GM23248 (cell line): ENCODE measurements around the gene CCL18. TPM values are rescaled to one million over a fixed set of nuclear protein-coding genes. Genes with fewer than 3 reads are reported as not detected.
"Not testable (repeated sequence)": the region's sequence is repeated elsewhere in the genome, so short reads cannot be mapped to it uniquely, and the experiment has no call there.

Experiments used
- DNase-seq: peaks from one replicate; pipeline ENCODE4 v3.0.0-alpha.2; 2015
- H2AFZ ChIP-seq: fragments of 200-600 bp; sonication (generic); 2 replicates; pipeline ENCODE4 v1.6.1; 2016; ENCODE audit warnings: antibody characterized with exemption
- H3F3A ChIP-seq: fragments of 200-600 bp; sonication (generic); 2 replicates; pipeline ENCODE4 v1.6.1; 2016; ENCODE audit warnings: mild to moderate bottlenecking, antibody characterized with exemption, mixed run types; ENCODE audit not compliant: insufficient read depth
- H3K27ac ChIP-seq: fragments of 200-600 bp; sonication (generic); 2 replicates; pipeline ENCODE4 v1.5.1; 2016; ENCODE audit warnings: mild to moderate bottlenecking
- H3K27me3 ChIP-seq: fragments of 200-600 bp; sonication (generic); replicated peaks from 2 replicates; pipeline ENCODE4 v1.6.1; 2016; ENCODE audit warnings: mild to moderate bottlenecking; ENCODE audit not compliant: insufficient read depth
- H3K36me3 ChIP-seq: fragments of 200-600 bp; sonication (generic); 2 replicates; pipeline ENCODE4 v1.6.1; 2016; ENCODE audit warnings: low read depth, mild to moderate bottlenecking
- H3K4me1 ChIP-seq: fragments of 200-600 bp; sonication (generic); 2 replicates; pipeline ENCODE4 v1.6.1; 2016; ENCODE audit warnings: mild to moderate bottlenecking; ENCODE audit not compliant: insufficient read depth
- H3K4me2 ChIP-seq: fragments of 200-600 bp; sonication (generic); one replicate; pipeline ENCODE4 v1.6.1; 2016; ENCODE audit warnings: mild to moderate bottlenecking; ENCODE audit not compliant: unreplicated experiment
- H3K4me3 ChIP-seq: fragments of 200-600 bp; sonication (generic); 2 replicates; pipeline ENCODE4 v1.5.1; 2016; ENCODE audit warnings: mild to moderate bottlenecking
- H3K79me2 ChIP-seq: fragments of 200-600 bp; sonication (generic); 2 replicates; pipeline ENCODE4 v1.6.1; 2016; ENCODE audit warnings: mild to moderate bottlenecking; ENCODE audit not compliant: insufficient read depth
- H3K9ac ChIP-seq: fragments of 200-600 bp; sonication (generic); 2 replicates; pipeline ENCODE4 v1.6.1; 2016; ENCODE audit warnings: mild to moderate bottlenecking
- H3K9me2 ChIP-seq: fragments of 200-600 bp; sonication (generic); 2 replicates; pipeline ENCODE4 v1.6.1; 2016; ENCODE audit warnings: mixed run types, mild to moderate bottlenecking, moderate library complexity; ENCODE audit not compliant: insufficient read depth
- H3K9me3 ChIP-seq: fragments of 200-600 bp; sonication (generic); one replicate; pipeline ENCODE4 v1.6.1; 2017; ENCODE audit warnings: low read depth
- H4K20me1 ChIP-seq: fragments of 200-600 bp; sonication (generic); 2 replicates; pipeline ENCODE4 v1.6.0; 2016; ENCODE audit not compliant: insufficient read depth
- EZH2 ChIP-seq: fragments of 200-600 bp; sonication (generic); IDR thresholded peaks from 2 replicates; pipeline ENCODE4 v1.6.1; 2018; ENCODE audit warnings: antibody characterized with exemption, mild to moderate bottlenecking; ENCODE audit not compliant: insufficient read depth, poor library complexity, severe bottlenecking
- EZH2phosphoT487 ChIP-seq: fragments of 200-600 bp; sonication (generic); IDR thresholded peaks from 2 replicates; pipeline ENCODE4 v1.6.1; 2018; ENCODE audit warnings: antibody characterized with exemption, moderate library complexity, mild to moderate bottlenecking, low read depth; ENCODE audit not compliant: insufficient read depth
- WGBS, 2 experiments: methylation state at CpG; one replicate each; pipeline ENCODE4 v1.1.6; 2015 to 2017; ENCODE audit warnings: low lambda C conversion rate in 2 of 2, low coverage in 1 of 2; ENCODE audit errors: missing lambda C conversion rate in 2 of 2; 5-methylcytosine and 5-hydroxymethylcytosine counted together
- in situ Hi-C: fragments of 300-500 bp; cut with MboI; formaldehyde crosslinking; loops from 2 replicates; pipeline ENCODE4 v1.15.0; 2020
- polyA plus RNA-seq: library from polyadenylated mRNA; unstranded; fragments of >200 nt; fragmentation: Nextera tagmentation; extraction: Ambion mirVana; gene quantifications from 2 replicates; pipeline ENCODE4 v1.2.1, GENCODE V29; 2016
- total RNA-seq: library from RNA; depleted of rRNA; stranded (reverse); fragments of >200 nt; shearing (Covaris generic); gene quantifications from 2 replicates; pipeline ENCODE4 v1.2.3, GENCODE V29; 2014

CCL18 gene
- total and polyA plus RNA-seq, 2 experiments from 2014 or later, result not detected

DNA sequence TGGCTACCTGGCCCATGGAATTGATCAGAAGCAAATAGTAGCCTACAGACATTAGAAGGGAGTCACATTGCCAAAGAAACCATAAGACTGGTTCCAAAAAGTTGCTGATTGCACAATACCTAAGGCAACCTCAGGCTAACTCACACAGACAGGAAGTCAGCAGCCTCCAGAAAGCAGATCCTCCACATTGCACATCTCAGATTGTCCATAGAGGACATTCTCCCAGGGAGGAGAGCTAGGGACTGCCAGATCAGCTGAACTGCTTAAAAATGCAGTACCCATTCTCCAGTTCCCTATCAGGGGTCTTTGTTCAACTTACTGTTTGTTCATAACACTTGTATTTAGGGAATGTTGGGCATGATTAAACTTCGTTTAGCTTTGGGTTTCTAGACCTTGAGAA, 21.7 kb downstream of the CCL18 start:
- in situ Hi-C loops, result no loop called here
- no peaks in the 10 kb centered on the region for H4K20me1 ChIP-seq
- no peaks in the 10 kb centered on the region; the same call in 1 of the 2 replicates for H3K27me3 ChIP-seq
- H3F3A ChIP-seq, result no peaks in the 10 kb centered on the region
- no peak overlapping the region for H3K9ac ChIP-seq
- peak; percentile 37 for DNase-seq
- no peaks in the 10 kb centered on the region for H3K79me2 ChIP-seq
- 0 to 3% methylated on average over 1 of the region's 1 CpG for WGBS, 2 experiments
- H3K27ac ChIP-seq, result no peak overlapping the region
- no peaks in the 10 kb centered on the region for H3K9me2 ChIP-seq
- H3K4me2 ChIP-seq, result no peak overlapping the region
- TF ChIP-seq EZH2phosphoT487 (no peak), EZH2 (no peak)
- no peaks in the 10 kb centered on the region for H3K9me3 ChIP-seq
- H3K4me3 ChIP-seq, result no peak overlapping the region
- no peaks in the 10 kb centered on the region for H3K36me3 ChIP-seq
- H3K4me1 ChIP-seq, result no peaks in the 10 kb centered on the region
- no peak overlapping the region for H2AFZ ChIP-seq

DNA sequence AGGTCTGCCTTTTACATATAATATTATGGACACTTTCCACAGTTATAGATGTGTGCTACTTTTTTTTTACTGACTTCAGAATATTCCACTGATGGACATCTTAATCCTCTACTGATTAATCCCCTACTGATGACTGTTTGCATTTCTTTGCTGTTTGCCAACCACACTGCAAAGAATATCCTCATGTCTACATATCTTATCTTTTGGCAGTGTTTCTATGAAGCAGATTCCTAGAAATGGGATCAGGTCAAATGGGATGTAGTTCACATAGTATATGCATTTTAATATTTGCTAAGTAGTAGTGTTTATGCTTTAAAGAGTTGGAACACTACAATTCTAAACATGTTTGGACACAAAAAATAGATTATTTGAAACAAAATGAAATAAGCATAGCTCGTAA, 22.7 kb downstream of the CCL18 start:
- WGBS, 2 experiments, result 47 to 55% methylated on average over 1 of the region's 1 CpG
- DNase-seq, result no peak

GRCh38 chr17:36087471-36087870, 23.4 kb downstream of the CCL18 start:
- H3K36me3 ChIP-seq, H2AFZ ChIP-seq, H4K20me1 ChIP-seq, in situ Hi-C loops, H3K4me1 ChIP-seq, H3K79me2 ChIP-seq, H3F3A ChIP-seq, H3K9me3 ChIP-seq, H3K27ac ChIP-seq, H3K27me3 ChIP-seq, H3K4me3 ChIP-seq, DNase-seq, H3K9ac ChIP-seq, H3K9me2 ChIP-seq, H3K4me2 ChIP-seq: not testable (repeated sequence)
- WGBS, 2 experiments, result 25 to 40% methylated on average over 1 of the region's 3 CpGs

More for the DNA sequence above, 22.7 kb downstream of the CCL18 start:
- H3K27me3 ChIP-seq, result no peaks in the 10 kb centered on the region; the same call in 1 of the 2 replicates
- no peaks in the 10 kb centered on the region for H3K4me1 ChIP-seq
- H2AFZ ChIP-seq, result no peak overlapping the region
- H3K9me3 ChIP-seq, result no peaks in the 10 kb centered on the region
- H3K9me2 ChIP-seq, result no peaks in the 10 kb centered on the region; the same call in 1 of the 2 replicates
- in situ Hi-C loops, result no loop called here
- no peaks in the 10 kb centered on the region for H3K36me3 ChIP-seq
- no peak overlapping the region for H3K27ac ChIP-seq
- no peaks in the 10 kb centered on the region for H4K20me1 ChIP-seq
- H3F3A ChIP-seq, result no peaks in the 10 kb centered on the region
- no peaks in the 10 kb centered on the region for H3K79me2 ChIP-seq
- no peak overlapping the region for H3K4me3 ChIP-seq
- H3K4me2 ChIP-seq, result no peak overlapping the region
- no peak for TF ChIP-seq EZH2phosphoT487
- no peak for TF ChIP-seq EZH2
- H3K9ac ChIP-seq, result no peak overlapping the region

DNA sequence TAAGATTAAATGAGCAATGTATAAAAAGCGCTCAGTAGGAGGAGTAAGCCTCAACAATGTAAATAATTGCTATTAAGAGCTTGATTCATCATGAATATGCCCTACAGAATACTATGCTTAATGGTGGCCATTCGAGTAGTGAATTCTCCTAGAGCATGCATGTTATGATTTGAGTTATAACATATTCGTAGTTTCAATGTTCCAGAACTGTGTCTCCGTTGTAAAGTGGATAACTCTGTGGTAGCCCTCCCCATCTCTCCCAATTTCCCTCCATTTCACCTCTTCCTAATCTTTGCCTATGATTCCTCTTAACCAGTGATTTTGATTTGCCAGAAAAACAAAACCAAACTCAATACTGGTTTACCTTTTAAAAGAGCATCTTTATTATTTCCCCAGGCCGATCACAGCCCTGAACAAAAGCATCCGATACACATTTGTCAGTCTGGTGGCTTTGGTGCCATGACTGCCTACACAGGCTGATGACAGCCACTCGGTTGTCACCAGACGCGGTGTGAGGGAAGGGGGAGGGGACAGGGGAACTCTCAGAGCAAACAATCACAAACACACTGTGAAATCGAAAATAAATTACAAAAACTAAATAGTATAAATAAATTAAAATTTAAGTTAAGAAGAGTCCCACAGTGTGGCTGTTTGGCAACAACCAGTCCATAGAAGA, 24.0 kb downstream of the CCL18 start:
- H3K4me2 ChIP-seq, H3K4me1 ChIP-seq, H2AFZ ChIP-seq, H3K27me3 ChIP-seq, H3K79me2 ChIP-seq, in situ Hi-C loops, DNase-seq, H4K20me1 ChIP-seq, H3K9me2 ChIP-seq, H3F3A ChIP-seq, H3K9me3 ChIP-seq, H3K27ac ChIP-seq, H3K4me3 ChIP-seq, H3K9ac ChIP-seq, H3K36me3 ChIP-seq: not testable (repeated sequence)
- WGBS, 2 experiments, result 29 to 30% methylated on average over 10 of the region's 10 CpGs
